ENCODE data around the gene C20orf141. TPM values are rescaled to one million over a fixed set of nuclear protein-coding genes. Genes with fewer than 3 reads are reported as not detected.

The C20orf141 gene
- total RNA-seq, 1 experiment from 2014 or later = not detected

DNA sequence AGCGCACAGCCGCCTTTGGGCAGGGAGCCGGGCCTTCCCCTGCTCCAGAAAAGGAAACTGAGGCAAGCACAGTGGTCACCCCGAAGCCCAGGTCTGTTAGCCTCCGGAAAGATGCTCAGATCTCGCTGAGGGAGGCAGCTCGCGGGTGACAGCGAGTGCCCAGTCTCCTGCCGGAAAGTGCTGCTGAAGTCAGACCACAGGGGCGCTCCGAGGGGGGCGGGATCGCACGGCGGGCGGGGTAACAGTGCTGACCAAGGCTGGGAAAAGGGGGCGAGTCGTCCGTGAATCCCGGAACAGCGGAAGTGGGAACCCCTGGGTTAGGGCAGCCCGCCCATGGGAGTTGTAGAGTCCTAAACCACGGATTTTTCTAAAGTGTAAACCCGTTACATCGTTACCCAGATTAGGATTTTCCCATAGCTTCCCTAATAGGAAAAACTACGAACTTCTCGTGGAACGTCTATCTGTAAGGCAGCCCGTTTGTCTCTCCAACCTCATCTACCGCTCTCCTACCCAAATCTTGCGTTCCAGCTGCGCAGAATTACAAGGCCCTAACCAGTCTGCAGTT is 26.3 kb downstream of the C20orf141 start:
- Histone ChIP-seq H3T11ph (ENCODE audit: low read length) (no peak overlapping the region), H3K56ac (ENCODE audit: insufficient read length, low read depth, low read length) (no peak overlapping the region), H4K20me1 (ENCODE audit: control insufficient read depth, insufficient read depth, insufficient read length) (no peaks in the 10 kb centered on the region), H4K8ac (replicated peaks; ENCODE audit: insufficient read length, low read depth, low read length) (no peak overlapping the region), H3K27me3 (ENCODE audit: insufficient read depth, low read length) (peaks cover 7% of the 10 kb centered on the region; the same call in 1 of the 2 replicates), H3K4me1 (ENCODE audit: insufficient read depth, low read length) (no peaks in the 10 kb centered on the region), H3K79me2 (ENCODE audit: insufficient read depth, low read length) (no peaks in the 10 kb centered on the region), H3K4me2 (ENCODE audit: insufficient read depth, insufficient read length, low read length) (peak overlapping the region; percentile 83), H3K14ac (ENCODE audit: insufficient read depth, low read length) (no peak overlapping the region), H3K23me2 (ENCODE audit: insufficient read length, low read depth, low read length, poor library complexity, severe bottlenecking) (peaks cover 7% of the 10 kb centered on the region), H3K23ac (ENCODE audit: insufficient read length, low read depth, low read length) (no peak overlapping the region), H4K91ac (ENCODE audit: insufficient read length, low read depth, low read length) (no peak overlapping the region), H3K4ac (ENCODE audit: low read depth, low read length) (no peak overlapping the region), H3K18ac (ENCODE audit: insufficient read length, low read depth, low read length) (no peak overlapping the region), H2AK5ac (ENCODE audit: insufficient read length, low read length) (no peak overlapping the region), H4K5ac (ENCODE audit: insufficient read length, low read depth, low read length) (no peak overlapping the region), H2BK20ac (ENCODE audit: low read depth, low read length, poor library complexity, severe bottlenecking) (no peak overlapping the region), H3K9ac (ENCODE audit: extremely low read depth, insufficient read length, low read length) (peak overlapping the region; percentile 40), H3K27ac (ENCODE audit: insufficient read length, low read depth, low read length) (no peak overlapping the region), H3K9me3 (ENCODE audit: control insufficient read depth, low read depth, low read length) (no peaks in the 10 kb centered on the region), H2AFZ (ENCODE audit: low read length) (no peak overlapping the region), H2BK120ac (ENCODE audit: low read depth, low read length, poor library complexity, severe bottlenecking) (no peak overlapping the region), H2BK5ac (ENCODE audit: insufficient read length, low read length) (no peak overlapping the region), H2BK12ac (ENCODE audit: insufficient read length, low read depth, low read length) (no peak overlapping the region), H3K79me1 (ENCODE audit: insufficient read depth, low read depth, low read length, poor library complexity, severe bottlenecking) (no peaks in the 10 kb centered on the region), H2BK15ac (ENCODE audit: low read depth, low read length) (no peak overlapping the region)
- H3K4me1 Mint-ChIP-seq = peaks cover 4 to 10% of the 10 kb centered on the region in 2 experiments
- H3K36me3 Mint-ChIP-seq (ENCODE audit: insufficient read depth in 1 of 3, low read depth in 3 of 3) = peaks cover 3 to 19% (median 17%) of the 10 kb centered on the region in 3 experiments
- no peak for TF ChIP-seq CTCF (conservative IDR thresholded peaks at IDR 0.05)
- no peak overlapping the region; a peak in 1 of 7 replicates for H3K27ac Mint-ChIP-seq
- WGBS (ENCODE audit: extremely low coverage, insufficient read length, low lambda C conversion rate) = no CpG with 5 or more reads among the region's 33 CpGs
- DNase-seq = peak; percentile 61
- H3K27me3 Mint-ChIP-seq (ENCODE audit: low read depth) = peaks cover 12% of the 10 kb centered on the region
- peak overlapping the region; percentile 80 for H3K4me3 Mint-ChIP-seq
- H3K9me3 Mint-ChIP-seq = peaks cover 0 to 4% of the 10 kb centered on the region in 2 experiments; a peak in 1 of 5 replicates
